Epithelial cell of proximal tubule (primary cell): ENCODE data around the gene ATRN. TPM values are rescaled to one million over a fixed set of nuclear protein-coding genes. Genes with fewer than 3 reads are reported as not detected.

ENCODE experiments used
- DNase-seq: peaks from one replicate; pipeline ENCODE4 v3.0.0-alpha.2; 2011; ENCODE audit warnings: low read depth
- H3K4me3 ChIP-seq: 2 replicates; pipeline ENCODE4 v1.5.1; 2011; ENCODE audit warnings: low read depth, mild to moderate bottlenecking, low read length
- total RNA-seq: library from RNA; depleted of rRNA; stranded (reverse); fragments of >200 nt; gene quantifications from 2 replicates; pipeline ENCODE4 v1.2.3, GENCODE V29; 2015
- TF ChIP-seq, protein P1 (sequence below): conservative IDR thresholded peaks from 2 replicates; pipeline ENCODE4 v1.5.1; 2012; ENCODE audit warnings: low read depth, mild to moderate bottlenecking, low read length

The ATRN gene
- total RNA-seq, 1 donor from 2014 or later, result 15.4 TPM

DNA sequence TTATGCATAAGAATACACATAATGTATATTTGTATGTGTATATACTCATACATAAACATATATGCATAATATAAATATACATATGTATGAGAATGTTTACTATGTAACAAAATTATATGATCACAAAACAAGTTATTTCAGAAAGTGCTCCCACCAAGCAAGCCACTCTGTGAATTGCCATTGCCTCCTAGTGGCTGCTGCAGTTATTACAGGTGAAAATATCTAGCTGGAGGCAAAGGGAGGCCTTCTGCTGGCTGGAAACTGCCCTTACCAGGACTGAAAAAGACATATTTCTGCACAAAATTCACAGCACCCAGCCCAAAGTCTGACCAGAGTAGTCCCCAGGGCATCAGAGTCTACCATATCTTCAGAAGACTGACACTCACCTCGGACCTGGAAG, 225.4 kb downstream of the ATRN start:
- DNase-seq, result no peak
- H3K4me3 ChIP-seq, result no peak overlapping the region
- TF ChIP-seq, protein P1, sequence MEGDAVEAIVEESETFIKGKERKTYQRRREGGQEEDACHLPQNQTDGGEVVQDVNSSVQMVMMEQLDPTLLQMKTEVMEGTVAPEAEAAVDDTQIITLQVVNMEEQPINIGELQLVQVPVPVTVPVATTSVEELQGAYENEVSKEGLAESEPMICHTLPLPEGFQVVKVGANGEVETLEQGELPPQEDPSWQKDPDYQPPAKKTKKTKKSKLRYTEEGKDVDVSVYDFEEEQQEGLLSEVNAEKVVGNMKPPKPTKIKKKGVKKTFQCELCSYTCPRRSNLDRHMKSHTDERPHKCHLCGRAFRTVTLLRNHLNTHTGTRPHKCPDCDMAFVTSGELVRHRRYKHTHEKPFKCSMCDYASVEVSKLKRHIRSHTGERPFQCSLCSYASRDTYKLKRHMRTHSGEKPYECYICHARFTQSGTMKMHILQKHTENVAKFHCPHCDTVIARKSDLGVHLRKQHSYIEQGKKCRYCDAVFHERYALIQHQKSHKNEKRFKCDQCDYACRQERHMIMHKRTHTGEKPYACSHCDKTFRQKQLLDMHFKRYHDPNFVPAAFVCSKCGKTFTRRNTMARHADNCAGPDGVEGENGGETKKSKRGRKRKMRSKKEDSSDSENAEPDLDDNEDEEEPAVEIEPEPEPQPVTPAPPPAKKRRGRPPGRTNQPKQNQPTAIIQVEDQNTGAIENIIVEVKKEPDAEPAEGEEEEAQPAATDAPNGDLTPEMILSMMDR, result peak; percentile 58

GRCh38 chr20:3696745-3697587, 226.1 kb downstream of the ATRN start:
- TF ChIP-seq, protein P1, result no peak
- DNase-seq, result no peak
- no peak overlapping the region for H3K4me3 ChIP-seq

GRCh38 chr20:3697588-3698305, 226.9 kb downstream of the ATRN start:
- no peak for DNase-seq
- no peak overlapping the region for H3K4me3 ChIP-seq
- TF ChIP-seq, protein P1, result no peak

DNA sequence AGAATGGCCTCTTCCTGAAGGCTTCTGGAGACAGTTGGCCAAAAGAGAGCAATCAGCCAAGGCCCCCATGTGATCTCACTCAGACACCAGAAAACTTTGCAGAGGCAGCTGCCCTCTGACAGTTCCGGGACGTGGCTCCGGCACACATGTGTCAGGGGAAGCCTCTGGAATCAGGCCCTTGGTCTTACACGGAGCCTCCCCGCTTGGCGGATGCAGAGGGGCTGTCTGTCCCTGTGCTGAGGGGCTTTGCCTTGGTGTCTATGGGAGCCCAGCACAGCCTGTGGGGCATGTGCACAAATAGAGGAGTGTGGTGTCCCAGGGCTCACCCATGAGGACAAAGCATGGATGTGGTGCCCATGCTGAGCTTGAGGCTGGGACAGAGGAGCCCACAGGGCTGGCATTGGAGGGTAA, 227.8 kb downstream of the ATRN start:
- TF ChIP-seq, protein P1, result no peak
- no peak for DNase-seq
- H3K4me3 ChIP-seq, result no peak overlapping the region

DNA sequence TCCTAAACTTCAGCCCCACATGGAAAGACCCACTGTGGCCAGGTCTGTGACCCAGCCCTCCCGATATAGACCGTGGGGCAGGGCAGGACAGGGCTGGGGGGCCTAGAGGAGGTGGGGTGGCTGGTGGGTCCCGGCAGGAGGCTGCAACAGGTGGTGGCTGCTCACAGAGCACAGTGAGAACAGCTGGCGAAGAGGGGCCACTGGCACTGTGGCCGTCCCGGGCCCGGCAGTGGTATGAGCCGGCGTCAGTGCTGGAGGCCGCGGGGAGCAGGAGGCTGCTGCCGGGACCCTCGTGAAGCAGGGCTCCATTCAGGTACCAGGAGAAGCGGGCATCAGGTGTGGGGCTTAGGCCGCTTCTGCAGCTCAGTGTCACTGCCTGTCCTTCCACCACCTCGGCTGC, 228.2 kb downstream of the ATRN start:
- TF ChIP-seq, protein P1, result no peak
- no peak for DNase-seq
- no peak overlapping the region for H3K4me3 ChIP-seq

Other genes with a start within 250 kb of the ATRN start
- 3.6 and 5.1 TPM in 2 replicates for gene SLC4A11, start 231.8 kb upstream of the ATRN start, total RNA-seq
- 3.5 and 7.7 TPM in 2 replicates for gene DNAAF9, start 63.3 kb upstream of the ATRN start, total RNA-seq
- not detected in 2 replicates for gene GFRA4, start 192.4 kb downstream of the ATRN start, total RNA-seq
- gene ADAM33, start 211.0 kb downstream of the ATRN start, total RNA-seq, result not detected in 2 replicates
- not detected in 2 replicates for gene SIGLEC1, start 241.6 kb downstream of the ATRN start, total RNA-seq